GM18526 (cell line): ENCODE data around the gene PRPH.

ENCODE experiments used
- POLR2A ChIP-seq: IDR thresholded peaks from 3 replicates; pipeline ENCODE4 v1.6.1; 2011; ENCODE audit not compliant: insufficient read length; ENCODE audit errors: extremely low read depth

Gene PRPH

DNA sequence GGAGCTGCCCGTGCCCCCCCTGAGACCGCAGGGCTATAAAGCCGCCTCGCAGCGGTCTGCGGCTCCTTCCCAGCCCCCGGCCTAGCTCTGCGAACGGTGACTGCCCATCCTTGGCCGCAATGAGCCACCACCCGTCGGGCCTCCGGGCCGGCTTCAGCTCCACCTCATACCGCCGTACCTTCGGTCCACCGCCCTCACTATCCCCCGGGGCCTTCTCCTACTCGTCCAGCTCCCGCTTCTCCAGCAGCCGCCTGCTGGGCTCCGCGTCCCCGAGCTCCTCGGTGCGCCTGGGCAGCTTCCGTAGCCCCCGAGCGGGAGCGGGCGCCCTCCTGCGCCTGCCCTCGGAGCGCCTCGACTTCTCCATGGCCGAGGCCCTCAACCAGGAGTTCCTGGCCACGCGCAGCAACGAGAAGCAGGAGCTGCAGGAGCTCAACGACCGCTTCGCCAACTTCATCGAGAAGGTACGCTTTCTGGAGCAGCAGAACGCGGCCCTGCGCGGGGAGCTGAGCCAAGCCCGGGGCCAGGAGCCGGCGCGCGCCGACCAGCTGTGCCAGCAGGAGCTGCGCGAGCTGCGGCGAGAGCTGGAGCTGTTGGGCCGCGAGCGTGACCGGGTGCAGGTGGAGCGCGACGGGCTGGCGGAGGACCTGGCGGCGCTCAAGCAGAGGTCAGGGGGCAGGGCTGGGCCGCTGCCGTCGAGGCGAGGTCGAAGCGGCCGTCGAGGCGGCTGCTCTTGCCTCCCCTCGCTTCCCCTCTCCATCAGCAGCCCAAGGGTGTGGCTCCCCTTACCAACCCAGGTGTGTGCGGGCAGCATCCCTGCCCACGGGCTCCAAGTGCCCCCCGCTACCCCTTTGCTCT lies at the start of gene PRPH:
TSS of gene PRPH (plus strand) at position 66 of the 855 bp plus-strand sequence. CDS start at position 120, 54 bp downstream.
- no peak for TF ChIP-seq POLR2A

DNA sequence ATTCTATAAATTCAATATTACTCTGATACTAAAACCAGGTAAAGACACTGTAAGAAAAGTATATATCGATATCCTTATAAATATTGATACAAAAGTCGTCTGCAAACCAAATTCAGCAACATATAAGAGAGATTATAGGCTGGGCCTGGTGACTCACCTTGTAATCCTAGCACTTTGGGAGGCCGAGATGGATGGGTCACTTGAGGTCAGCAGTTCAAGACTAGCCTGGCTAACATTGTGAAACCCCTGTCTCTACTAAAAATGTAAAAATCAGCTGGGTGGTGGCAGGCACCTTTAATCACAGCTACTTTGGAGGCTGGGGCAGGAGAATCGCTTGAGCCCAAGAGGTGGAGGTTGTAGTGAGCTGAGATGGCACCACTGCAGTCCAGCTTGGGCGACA lies 43.6 kb upstream of the PRPH start:
- TF ChIP-seq POLR2A = no peak

DNA sequence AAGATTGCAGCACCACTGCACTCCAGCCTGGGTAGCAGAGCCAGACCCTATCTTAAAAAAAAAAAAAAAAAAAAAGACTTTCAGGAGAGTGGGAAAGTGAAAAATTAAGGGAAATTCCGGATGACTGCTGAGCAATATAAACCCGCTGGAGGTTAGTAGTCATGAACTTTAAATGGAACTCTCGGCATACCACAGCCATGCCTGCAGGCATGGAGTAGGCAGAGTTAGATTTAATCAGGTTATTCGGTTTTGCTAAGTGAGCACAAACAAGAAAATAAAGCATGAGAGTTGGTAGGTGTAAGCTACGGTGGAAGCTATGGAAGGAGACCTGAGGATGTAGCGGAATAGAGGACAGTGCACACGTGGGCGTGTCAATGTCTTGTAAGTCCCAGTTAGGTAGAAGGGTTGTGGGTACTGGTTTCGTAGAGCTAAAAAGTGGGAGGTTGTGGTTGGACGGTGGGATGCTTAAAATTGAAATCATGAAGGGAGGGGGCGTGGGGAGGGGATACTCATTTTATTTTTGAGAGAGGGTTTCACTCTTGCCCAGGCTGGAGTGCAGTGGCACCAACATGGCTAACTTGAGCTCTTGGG lies 41.8 kb upstream of the PRPH start:
- TF ChIP-seq POLR2A = no peak

DNA sequence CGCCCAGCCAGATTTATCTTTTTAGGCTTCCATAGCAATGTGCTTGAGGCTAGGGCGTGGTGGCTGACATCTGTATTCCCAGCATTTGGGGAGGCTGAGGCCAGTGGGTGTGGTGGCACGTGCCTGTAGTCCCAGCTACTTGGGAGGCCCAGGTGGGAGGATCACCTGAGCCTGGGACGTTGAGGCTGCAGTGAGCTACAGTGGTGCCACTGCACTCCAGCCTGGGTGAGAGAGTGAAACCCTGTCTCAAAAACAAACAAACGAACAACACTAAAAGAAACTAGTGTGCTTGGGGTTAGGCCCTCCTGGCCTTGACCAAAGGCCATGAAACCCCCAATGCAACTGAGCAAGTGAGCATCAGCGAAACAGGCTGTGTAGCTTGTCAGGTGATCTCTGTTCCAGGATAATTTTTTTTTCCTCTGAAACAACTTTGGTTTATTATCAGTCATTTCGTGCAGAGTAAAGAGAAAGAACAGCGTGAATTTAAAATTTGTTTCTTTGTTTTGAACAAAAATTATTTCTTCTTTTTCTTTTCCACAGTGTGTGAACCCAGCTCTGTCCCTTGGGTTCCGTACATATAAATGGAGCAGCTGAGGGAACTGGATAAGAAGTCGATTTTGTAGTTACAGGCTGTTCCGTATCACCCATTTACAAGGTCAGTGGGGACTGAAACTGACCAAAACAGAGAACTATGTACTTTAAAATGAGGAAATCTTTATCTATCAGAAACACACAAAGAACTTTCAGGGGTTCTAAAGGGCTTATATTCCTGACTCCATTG lies 38.9 kb upstream of the PRPH start:
- no peak for TF ChIP-seq POLR2A

DNA sequence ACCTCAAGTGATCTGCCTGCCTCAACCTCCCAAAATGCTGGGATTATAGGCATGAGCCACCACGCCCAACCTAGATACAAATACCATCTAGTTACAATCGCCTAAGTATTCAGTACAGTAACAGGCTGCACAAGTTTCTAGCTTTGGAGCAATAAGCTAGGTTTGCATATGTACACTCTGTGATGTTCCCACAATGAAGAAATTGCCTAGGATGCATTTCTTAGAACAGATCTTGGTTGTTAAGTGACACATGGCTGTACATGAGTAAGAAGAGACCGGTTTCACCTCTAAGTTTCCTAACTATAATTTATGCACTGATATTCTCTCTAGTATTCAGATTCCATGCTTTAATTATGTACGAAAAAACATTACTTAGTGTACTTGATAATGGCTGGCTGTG lies 35.5 kb upstream of the PRPH start:
- no peak for TF ChIP-seq POLR2A

DNA sequence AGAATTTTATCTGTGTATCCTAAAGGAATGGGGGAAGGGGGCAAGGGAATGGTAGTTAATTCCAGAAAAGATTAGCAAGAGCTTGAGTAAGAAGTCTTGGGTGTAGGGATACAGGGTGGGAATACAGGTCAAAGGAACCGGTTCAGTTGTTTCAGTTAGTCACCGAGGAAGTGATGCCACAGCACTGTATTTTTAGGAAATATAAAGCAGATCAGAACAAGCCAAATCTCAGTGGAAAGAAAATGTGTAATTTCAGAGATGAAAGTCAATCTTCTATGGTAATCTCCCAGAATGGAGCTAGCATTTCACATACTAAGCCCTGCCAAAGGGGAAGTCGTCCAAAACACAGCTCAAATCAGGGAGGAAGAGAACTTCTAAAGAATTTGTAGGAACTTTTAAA lies 34.8 kb upstream of the PRPH start:
- no peak for TF ChIP-seq POLR2A

DNA sequence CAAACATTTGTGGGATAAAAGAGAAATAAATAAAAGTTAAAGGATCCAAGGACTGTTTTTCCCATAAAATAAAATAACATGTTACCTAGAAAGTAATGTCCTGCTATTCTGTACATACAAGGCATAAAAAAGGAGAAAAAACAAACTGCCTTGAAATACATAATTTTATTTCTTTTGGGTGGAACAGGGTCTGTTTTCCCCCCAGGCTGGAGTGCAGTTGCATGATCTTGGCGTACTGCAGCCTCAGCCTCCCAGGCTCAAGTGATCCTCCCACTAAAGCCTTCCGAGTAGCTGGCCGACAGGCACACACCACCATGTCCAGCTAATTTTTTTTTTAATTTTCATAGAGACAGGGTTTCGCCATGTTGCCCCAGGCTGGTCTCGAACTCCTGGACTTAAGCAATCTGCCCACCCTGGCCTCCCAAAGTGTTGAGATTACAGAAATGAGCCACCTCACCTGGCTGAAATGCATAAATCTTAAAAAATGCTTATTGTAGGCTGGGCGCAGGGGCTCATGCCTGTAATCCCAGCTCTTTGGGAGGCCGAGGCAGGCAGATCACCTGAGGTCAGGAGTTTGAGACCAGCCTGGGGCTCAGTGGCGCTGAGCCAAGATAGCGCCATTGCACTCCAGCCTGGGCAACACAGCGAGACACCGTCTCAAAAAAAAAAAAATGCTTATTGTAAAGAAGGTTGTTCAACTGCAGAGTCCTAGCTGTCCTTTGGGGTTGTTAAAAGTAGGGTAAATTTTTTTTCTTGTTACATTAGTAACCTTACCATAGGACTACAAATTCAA lies 34.2 kb upstream of the PRPH start:
- no peak for TF ChIP-seq POLR2A

DNA sequence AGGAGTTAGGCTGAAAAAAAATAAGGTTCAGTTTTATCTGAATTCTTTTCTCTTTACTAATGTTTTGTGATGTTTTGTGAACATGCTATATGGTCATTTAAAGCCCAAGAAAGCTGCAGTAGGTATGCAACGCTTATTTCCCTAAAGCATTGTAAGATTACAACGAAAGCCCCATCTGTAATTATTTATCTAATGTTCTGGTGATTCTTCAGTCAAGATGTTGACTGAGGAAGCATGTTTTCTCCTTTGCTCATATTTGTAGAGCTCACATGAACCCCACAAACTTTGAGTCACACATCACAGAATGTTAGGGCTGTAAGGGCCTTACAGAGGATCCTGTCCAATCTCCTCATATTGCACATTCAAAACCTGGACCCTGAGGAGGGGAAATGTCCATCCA lies 33.2 kb upstream of the PRPH start:
- no peak for TF ChIP-seq POLR2A

DNA sequence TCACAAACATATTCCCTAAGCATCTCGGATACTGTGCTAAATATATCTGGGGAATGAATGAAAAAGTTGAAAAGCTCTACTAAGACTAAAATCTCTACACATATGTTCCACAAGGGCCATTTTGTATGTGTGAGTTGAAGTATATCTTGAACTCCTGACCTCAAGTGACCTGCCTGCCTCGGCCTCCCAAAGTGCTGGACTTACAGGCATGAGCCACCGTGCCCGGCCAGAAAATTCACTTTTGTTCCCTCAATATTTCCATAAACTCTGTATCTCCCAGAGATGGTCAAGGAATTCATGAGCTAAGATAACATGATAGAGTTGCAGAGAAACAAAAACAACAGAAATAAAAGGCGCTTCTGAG lies 31.6 kb upstream of the PRPH start:
- TF ChIP-seq POLR2A = no peak

DNA sequence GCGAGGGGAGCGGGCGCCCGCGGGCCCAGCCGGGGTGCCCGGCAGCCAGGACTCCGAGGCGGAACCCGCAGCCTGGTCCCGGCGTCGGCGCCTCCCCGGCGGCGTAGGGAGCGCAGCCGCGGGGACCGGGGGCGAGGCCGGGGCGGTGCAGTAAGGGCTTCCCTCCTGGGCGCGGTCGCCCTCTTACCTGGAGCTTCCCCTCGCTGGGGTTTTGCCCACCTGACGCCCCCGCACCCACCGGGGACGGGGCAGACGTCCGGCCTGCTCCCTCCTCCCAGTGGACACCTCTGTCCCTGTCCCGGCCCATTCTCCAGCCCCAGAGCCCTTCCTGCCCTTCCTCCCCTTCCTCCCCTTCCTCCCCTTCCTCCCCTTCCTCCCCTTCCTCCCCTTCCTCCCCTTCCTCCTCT lies 30.5 kb upstream of the PRPH start:
- no peak for TF ChIP-seq POLR2A

DNA sequence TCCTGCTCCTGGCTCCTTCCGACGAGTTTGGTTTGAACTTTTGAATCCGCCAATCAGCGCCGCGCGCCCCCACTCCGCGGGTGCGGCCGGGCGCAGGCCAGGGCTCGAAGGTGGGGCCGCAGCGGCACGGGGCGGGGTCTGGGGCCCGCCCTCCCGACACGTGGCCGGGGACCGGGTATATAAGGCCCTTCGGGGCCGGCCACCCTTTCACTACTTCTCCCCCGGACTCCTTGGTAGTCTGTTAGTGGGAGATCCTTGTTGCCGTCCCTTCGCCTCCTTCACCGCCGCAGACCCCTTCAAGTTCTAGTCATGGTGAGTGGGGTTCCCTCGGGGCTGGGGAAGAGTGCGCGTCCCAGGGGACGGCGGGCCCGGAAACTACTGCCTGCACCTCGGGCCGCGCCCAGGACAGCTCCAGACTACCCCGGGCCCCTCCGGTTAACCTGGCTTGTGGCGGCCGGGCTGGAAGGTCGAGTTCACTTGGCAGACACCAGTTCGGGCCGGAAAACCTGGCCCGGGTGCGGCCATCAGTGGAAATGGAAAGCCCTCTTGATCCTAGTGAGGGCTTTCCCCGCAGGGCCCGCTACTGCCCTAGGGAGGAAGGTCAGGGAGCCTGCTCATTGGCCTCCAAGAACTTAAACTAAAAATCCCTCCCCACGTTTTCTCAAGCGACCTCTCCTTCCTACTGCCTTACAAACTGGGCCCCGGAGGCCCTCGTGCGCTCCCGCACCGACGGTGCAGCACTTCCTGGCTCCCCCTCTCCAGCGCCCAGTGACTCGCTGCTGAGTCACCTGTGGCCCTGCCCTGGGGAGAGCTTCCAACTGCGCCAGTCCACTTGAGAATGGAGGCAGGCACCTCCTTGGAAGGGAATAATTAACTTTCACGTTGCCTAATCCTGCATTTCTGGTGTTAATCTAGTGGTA lies 29.8 kb upstream of the PRPH start, which contains the start of gene TUBA1C:
TSS of gene TUBA1C (plus strand) at position 210 of the 920 bp plus-strand sequence. CDS start at position 310, 100 bp downstream.
- peak; percentile 99 for TF ChIP-seq POLR2A

DNA sequence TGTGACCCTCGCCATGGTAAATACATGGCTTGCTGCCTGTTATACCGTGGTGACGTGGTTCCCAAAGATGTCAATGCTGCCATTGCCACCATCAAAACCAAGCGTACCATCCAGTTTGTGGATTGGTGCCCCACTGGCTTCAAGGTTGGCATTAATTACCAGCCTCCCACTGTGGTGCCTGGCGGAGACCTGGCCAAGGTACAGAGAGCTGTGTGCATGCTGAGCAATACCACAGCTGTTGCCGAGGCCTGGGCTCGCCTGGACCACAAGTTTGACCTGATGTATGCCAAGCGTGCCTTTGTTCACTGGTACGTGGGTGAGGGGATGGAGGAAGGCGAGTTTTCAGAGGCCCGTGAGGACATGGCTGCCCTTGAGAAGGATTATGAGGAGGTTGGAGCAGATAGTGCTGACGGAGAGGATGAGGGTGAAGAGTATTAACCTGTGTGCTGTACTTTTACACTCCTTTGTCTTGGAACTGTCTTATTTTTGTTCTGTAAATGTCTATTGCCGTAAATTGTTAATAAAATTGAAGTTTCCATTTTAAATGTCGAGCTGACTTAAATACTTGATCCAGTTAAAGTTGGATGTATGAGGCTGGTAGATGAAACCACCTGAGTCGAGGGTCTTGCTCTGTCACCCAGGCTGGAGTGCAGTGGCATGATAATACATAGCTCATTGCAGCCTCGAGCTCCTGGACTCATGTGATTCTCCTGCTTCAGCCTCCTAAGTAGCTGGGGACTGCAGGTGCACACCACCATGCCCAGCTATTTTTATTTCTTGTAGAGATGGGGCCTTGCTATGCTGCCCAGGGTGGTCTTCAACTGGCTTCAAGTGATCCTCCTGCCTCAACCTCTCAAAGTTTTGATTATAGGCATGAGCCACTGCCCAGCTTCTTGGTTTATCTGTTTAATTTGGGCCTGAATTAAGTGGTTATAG lies 21.9 kb upstream of the PRPH start:
- no peak for TF ChIP-seq POLR2A
